OCI-LY3 (cell line): ENCODE measurements around the gene ADAD2.

Experiments used
- EZH2phosphoT487 ChIP-seq: fragments of 200-600 bp; shearing (Covaris generic); IDR thresholded peaks from 2 replicates; pipeline ENCODE4 v1.6.1; 2018; ENCODE audit warnings: antibody characterized with exemption, mixed run types, low read depth
- TF ChIP-seq, protein P1 (sequence below): fragments of 200-600, 300-600 bp; sonication (generic); IDR thresholded peaks from 2 replicates; pipeline ENCODE4 v1.5.1; 2014; ENCODE audit warnings: antibody characterized with exemption, low read length, low read depth

GRCh38 chr16:84153660-84154214 is 37.2 kb upstream of the ADAD2 start:
- TF ChIP-seq, protein P1, sequence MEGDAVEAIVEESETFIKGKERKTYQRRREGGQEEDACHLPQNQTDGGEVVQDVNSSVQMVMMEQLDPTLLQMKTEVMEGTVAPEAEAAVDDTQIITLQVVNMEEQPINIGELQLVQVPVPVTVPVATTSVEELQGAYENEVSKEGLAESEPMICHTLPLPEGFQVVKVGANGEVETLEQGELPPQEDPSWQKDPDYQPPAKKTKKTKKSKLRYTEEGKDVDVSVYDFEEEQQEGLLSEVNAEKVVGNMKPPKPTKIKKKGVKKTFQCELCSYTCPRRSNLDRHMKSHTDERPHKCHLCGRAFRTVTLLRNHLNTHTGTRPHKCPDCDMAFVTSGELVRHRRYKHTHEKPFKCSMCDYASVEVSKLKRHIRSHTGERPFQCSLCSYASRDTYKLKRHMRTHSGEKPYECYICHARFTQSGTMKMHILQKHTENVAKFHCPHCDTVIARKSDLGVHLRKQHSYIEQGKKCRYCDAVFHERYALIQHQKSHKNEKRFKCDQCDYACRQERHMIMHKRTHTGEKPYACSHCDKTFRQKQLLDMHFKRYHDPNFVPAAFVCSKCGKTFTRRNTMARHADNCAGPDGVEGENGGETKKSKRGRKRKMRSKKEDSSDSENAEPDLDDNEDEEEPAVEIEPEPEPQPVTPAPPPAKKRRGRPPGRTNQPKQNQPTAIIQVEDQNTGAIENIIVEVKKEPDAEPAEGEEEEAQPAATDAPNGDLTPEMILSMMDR = no peak
- TF ChIP-seq EZH2phosphoT487 = no peak
